HCT116 (cell line): ENCODE data around the gene OTUD5. TPM values are rescaled to one million over a fixed set of nuclear protein-coding genes. Genes with fewer than 3 reads are reported as not detected.

Experiments used
- ATAC-seq: fragments of 200-7000 bp; cut with Tn5 transposase; 2 replicates; pipeline ENCODE4 v1.9.1; 2020; ENCODE audit warnings: mild to moderate bottlenecking, moderate library complexity
- BruUV-seq: library from RNA; stranded (reverse); fragments of 400-500 nt; replicated peaks from 2 replicates; lab custom pipeline; 2021; lab: Mats Ljungman, UMichigan
- CTCF ChIA-PET: fragments of 300-600 bp; sonication (Branson Sonifier 250); formaldehyde crosslinking; loops from one replicate; lab custom pipeline; 2021; ENCODE audit warnings: antibody characterized with exemption; lab: Charles Lee
- POLR2A ChIA-PET: fragments of 300-600, 350-600 bp; sonication (Branson Sonifier 250); formaldehyde crosslinking; loops from one replicate; lab custom pipeline; 2021; ENCODE audit warnings: antibody characterized with exemption; lab: Charles Lee
- RAD21 ChIA-PET, 2 experiments: fragments of 300-600 bp; sonication (Branson Sonifier 250); formaldehyde crosslinking; loops; one replicate each; lab custom pipeline; 2023; ENCODE audit warnings: low total read pairs in 2 of 2; ENCODE audit not compliant: uncharacterized antibody in 2 of 2, unreplicated experiment in 2 of 2, low non-redundant PET in 1 of 2; lab: Charles Lee
- DNase-seq: peaks from one replicate; pipeline ENCODE4 v3.0.0-alpha.2; 2010; ENCODE audit warnings: low read depth, low spot score
- H2AFZ ChIP-seq: fragments of 200-600 bp; shearing (Covaris generic), sonication (generic); 2 replicates; pipeline ENCODE4 v1.6.1; 2017; ENCODE audit warnings: low read depth, mixed run types, mixed read lengths, antibody characterized with exemption, low read length; ENCODE audit not compliant: poor library complexity, severe bottlenecking
- H3K27ac ChIP-seq: 2 replicates; pipeline ENCODE4 v1.5.1; 2012; ENCODE audit warnings: low read depth, low read length
- H3K27me3 ChIP-seq: fragments of 200-600 bp; sonication (generic); 2 replicates; pipeline ENCODE4 v1.6.1; 2016; ENCODE audit warnings: mixed run types, low read length, mixed read lengths; ENCODE audit not compliant: insufficient read depth
- H3K36me3 ChIP-seq, 2 experiments: fragments of 200-500 bp in 1 of 2; fragments of 200-600 bp in 1 of 2; sonication (Bioruptor generic) in 1 of 2; sonication (generic) in 1 of 2; 2 replicates each; pipeline versions ENCODE4 v1.5.1 to v1.6.1; 2014 to 2016; ENCODE audit warnings: low read length in 2 of 2, inconsistent platforms in 1 of 2, mixed read lengths in 1 of 2, mixed run types in 1 of 2; ENCODE audit not compliant: insufficient read depth in 2 of 2, control insufficient read depth in 1 of 2
- H3K4me1 ChIP-seq, 2 experiments: fragments of 200-600 bp in 1 of 2; sonication (generic) in 1 of 2; 2 replicates each; pipeline versions ENCODE4 v1.5.1 to v1.6.1; 2012 to 2017; ENCODE audit warnings: low read length in 2 of 2, inconsistent platforms in 1 of 2, mild to moderate bottlenecking in 1 of 2, mixed read lengths in 1 of 2, mixed run types in 1 of 2, moderate library complexity in 1 of 2; ENCODE audit not compliant: insufficient read depth in 2 of 2, control insufficient read depth in 1 of 2
- H3K4me2 ChIP-seq: fragments of 200-600 bp; sonication (generic); 2 replicates; pipeline ENCODE4 v1.6.1; 2017; ENCODE audit warnings: mixed run types, low read length, mixed read lengths
- H3K4me3 ChIP-seq, 2 experiments: fragments of 200-600 bp in 1 of 2; sonication (generic) in 1 of 2; replicated peaks in 1 of 2; 2 replicates each; pipeline ENCODE4 v1.5.1; 2011 to 2016; ENCODE audit warnings: low read length in 2 of 2, control low read depth in 1 of 2, low read depth in 1 of 2, mild to moderate bottlenecking in 1 of 2, mixed read lengths in 1 of 2, mixed run types in 1 of 2
- H3K79me2 ChIP-seq: fragments of 200-600 bp; sonication (generic); 2 replicates; pipeline ENCODE4 v1.6.1; 2017; ENCODE audit warnings: mild to moderate bottlenecking, mixed run types, low read length, moderate library complexity, mixed read lengths; ENCODE audit not compliant: insufficient read depth
- H3K9ac ChIP-seq: fragments of 200-600 bp; sonication (generic); 2 replicates; pipeline ENCODE4 v1.6.1; 2016; ENCODE audit warnings: low read length, mixed read lengths
- H3K9me2 ChIP-seq: fragments of 200-600 bp; sonication (generic), shearing (Covaris generic); 2 replicates; pipeline ENCODE4 v1.6.1; 2017; ENCODE audit warnings: mixed run types, mild to moderate bottlenecking, moderate library complexity; ENCODE audit not compliant: insufficient read depth
- H3K9me3 ChIP-seq, 2 experiments: fragments of 200-500 bp in 1 of 2; fragments of 200-600 bp in 1 of 2; sonication (Bioruptor generic) in 1 of 2; sonication (generic) in 1 of 2; 2 replicates each; pipeline ENCODE4 v1.6.1; 2014 to 2017; ENCODE audit warnings: low read length in 2 of 2, mixed read lengths in 2 of 2, inconsistent platforms in 1 of 2, low read depth in 1 of 2, mild to moderate bottlenecking in 1 of 2, mixed run types in 1 of 2, moderate library complexity in 1 of 2; ENCODE audit not compliant: control insufficient read depth in 1 of 2, insufficient read depth in 1 of 2
- H4K20me1 ChIP-seq: fragments of 200-600 bp; sonication (generic), shearing (Covaris generic); 2 replicates; pipeline ENCODE4 v1.6.1; 2017; ENCODE audit warnings: mixed run types, mild to moderate bottlenecking, moderate library complexity; ENCODE audit not compliant: insufficient read depth
- EZH2phosphoT487 ChIP-seq: fragments of 200-600 bp; IDR thresholded peaks from 2 replicates; pipeline ENCODE4 v1.6.1; 2018; ENCODE audit warnings: antibody characterized with exemption, borderline replicate concordance
- FOSL1 ChIP-seq: IDR thresholded peaks from 2 replicates; pipeline ENCODE4 v1.6.1; 2012; ENCODE audit warnings: low read depth
- JUND ChIP-seq: IDR thresholded peaks from 2 replicates; pipeline ENCODE4 v1.6.1; 2012
- POLR2AphosphoS5 ChIP-seq: IDR thresholded peaks from 2 replicates; pipeline ENCODE4 v1.6.1; 2011; ENCODE audit warnings: mild to moderate bottlenecking, low read depth, low read length, moderate library complexity
- RAD21 ChIP-seq: IDR thresholded peaks from 2 replicates; pipeline ENCODE4 v1.6.1; 2012; ENCODE audit warnings: low read depth, mild to moderate bottlenecking
- SRF ChIP-seq: IDR thresholded peaks from 2 replicates; pipeline ENCODE4 v1.6.1; 2012; ENCODE audit warnings: low read depth
- YY1 ChIP-seq: IDR thresholded peaks from 2 replicates; pipeline ENCODE4 v1.6.1; 2011; ENCODE audit warnings: low read length, low read depth, moderate library complexity, mild to moderate bottlenecking; ENCODE audit not compliant: insufficient replicate concordance; ENCODE audit errors: extremely low read depth
- intact Hi-C: fragments of 100-400 bp; cut with micrococcal nuclease; formaldehyde crosslinking; loops from 2 replicates; pipeline ENCODE4 v1.10.0; 2022
- total RNA-seq: library from RNA; stranded (reverse); gene quantifications from one replicate; pipeline ENCODE4 v1.2.1, GENCODE V29; 2021; ENCODE audit not compliant: unreplicated experiment
- TF ChIP-seq, protein P1 (sequence below), 3 experiments: fragments of 200-600 bp in 1 of 3; sonication (generic) in 1 of 3; IDR thresholded peaks in 2 of 3; conservative IDR thresholded peaks in 1 of 3; 2 replicates each; pipeline ENCODE4 v1.5.1; 2012 to 2017; ENCODE audit warnings: low read depth in 2 of 3, low read length in 2 of 3, antibody characterized with exemption in 1 of 3, borderline replicate concordance in 1 of 3, control low read depth in 1 of 3, mild to moderate bottlenecking in 1 of 3, mixed read lengths in 1 of 3, mixed run types in 1 of 3, moderate library complexity in 1 of 3; ENCODE audit not compliant: insufficient read depth in 1 of 3
- TF ChIP-seq, protein P2 (sequence below): IDR thresholded peaks from 2 replicates; pipeline ENCODE4 v1.6.1; 2011; ENCODE audit warnings: mild to moderate bottlenecking, low read length, moderate library complexity; ENCODE audit not compliant: insufficient replicate concordance; ENCODE audit errors: extremely low read depth
- TF ChIP-seq, protein P3 (sequence below): IDR thresholded peaks from 2 replicates; pipeline ENCODE4 v1.6.1; 2012

Gene OTUD5
- total RNA-seq, 1 experiment from 2014 or later = 42.6 TPM

DNA sequence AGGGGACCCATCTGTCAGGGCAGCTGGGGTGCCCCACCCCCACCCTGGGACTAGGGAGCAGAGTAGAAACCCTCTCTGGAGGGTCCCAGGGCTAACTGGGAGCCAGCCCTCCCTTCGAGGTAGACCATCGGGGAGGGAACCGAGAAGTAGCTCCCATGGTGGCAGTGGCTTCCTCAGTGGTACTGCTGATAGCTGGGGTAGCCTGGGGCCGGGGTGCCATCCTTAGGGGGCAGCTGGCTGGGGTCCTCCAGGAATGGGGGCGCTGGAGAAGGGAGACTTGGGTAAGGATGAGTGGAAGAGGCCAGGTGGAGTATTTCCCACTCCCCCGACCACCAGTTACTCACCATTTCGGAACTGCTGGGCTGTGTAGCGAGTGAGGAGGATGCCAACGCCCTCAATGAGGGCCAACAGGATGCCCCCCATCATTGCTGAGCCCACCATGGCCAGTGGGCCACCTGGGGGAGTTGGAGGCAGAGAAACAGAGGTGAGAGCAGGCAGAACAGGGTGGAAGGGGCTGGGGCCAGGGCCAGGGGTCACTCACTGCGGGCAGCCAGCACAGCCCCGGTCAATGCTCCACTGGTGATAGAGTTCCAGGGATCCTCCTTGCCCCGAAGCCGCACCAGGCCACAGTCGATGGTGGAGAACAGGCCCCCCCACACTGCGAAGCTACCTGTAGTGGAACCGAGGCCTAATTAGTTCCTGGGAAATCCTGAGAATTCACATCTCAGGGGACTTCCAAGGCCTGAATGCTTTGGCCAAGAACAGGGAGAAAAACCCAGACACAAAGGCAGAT, 63.7 kb downstream of the OTUD5 start:
- Histone ChIP-seq H3K27me3 (no peaks in the 10 kb centered on the region), H3K4me1 (peaks cover 3 to 20% of the 10 kb centered on the region in 2 experiments; a peak in 3 of 4 replicates), H3K27ac (no peak overlapping the region), H3K9me3 (no peaks in the 10 kb centered on the region), H2AFZ (no peak overlapping the region), H3K9me2 (no peaks in the 10 kb centered on the region), H3K9ac (no peak overlapping the region), H4K20me1 (no peaks in the 10 kb centered on the region), H3K36me3 (peaks cover 0 to 7% of the 10 kb centered on the region in 2 experiments; a peak in 1 of 4 replicates), H3K4me3 (no peak overlapping the region), H3K79me2 (peaks cover 25% of the 10 kb centered on the region), H3K4me2 (no peak overlapping the region)
- ATAC-seq (no peak), DNase-seq (no peak)
- ChIA-PET POLR2A (no interaction called here), RAD21 (no interaction called here), CTCF (no interaction called here)
- TF ChIP-seq, protein P1, sequence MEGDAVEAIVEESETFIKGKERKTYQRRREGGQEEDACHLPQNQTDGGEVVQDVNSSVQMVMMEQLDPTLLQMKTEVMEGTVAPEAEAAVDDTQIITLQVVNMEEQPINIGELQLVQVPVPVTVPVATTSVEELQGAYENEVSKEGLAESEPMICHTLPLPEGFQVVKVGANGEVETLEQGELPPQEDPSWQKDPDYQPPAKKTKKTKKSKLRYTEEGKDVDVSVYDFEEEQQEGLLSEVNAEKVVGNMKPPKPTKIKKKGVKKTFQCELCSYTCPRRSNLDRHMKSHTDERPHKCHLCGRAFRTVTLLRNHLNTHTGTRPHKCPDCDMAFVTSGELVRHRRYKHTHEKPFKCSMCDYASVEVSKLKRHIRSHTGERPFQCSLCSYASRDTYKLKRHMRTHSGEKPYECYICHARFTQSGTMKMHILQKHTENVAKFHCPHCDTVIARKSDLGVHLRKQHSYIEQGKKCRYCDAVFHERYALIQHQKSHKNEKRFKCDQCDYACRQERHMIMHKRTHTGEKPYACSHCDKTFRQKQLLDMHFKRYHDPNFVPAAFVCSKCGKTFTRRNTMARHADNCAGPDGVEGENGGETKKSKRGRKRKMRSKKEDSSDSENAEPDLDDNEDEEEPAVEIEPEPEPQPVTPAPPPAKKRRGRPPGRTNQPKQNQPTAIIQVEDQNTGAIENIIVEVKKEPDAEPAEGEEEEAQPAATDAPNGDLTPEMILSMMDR (IDR thresholded peaks at IDR 0.05 in 2 of 3, conservative IDR thresholded peaks at IDR 0.05 in 1 of 3; ENCODE audit: borderline replicate concordance in 1 of 3, insufficient read depth in 1 of 3, low read depth in 2 of 3, low read length in 2 of 3) = no peak
- no peak for TF ChIP-seq JUND
- TF ChIP-seq, protein P2, sequence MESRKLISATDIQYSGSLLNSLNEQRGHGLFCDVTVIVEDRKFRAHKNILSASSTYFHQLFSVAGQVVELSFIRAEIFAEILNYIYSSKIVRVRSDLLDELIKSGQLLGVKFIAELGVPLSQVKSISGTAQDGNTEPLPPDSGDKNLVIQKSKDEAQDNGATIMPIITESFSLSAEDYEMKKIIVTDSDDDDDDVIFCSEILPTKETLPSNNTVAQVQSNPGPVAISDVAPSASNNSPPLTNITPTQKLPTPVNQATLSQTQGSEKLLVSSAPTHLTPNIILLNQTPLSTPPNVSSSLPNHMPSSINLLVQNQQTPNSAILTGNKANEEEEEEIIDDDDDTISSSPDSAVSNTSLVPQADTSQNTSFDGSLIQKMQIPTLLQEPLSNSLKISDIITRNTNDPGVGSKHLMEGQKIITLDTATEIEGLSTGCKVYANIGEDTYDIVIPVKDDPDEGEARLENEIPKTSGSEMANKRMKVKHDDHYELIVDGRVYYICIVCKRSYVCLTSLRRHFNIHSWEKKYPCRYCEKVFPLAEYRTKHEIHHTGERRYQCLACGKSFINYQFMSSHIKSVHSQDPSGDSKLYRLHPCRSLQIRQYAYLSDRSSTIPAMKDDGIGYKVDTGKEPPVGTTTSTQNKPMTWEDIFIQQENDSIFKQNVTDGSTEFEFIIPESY = no peak
- no peak for TF ChIP-seq YY1
- TF ChIP-seq RAD21 = no peak
- no peak for TF ChIP-seq SRF
- TF ChIP-seq FOSL1 = no peak
- TF ChIP-seq, protein P3, sequence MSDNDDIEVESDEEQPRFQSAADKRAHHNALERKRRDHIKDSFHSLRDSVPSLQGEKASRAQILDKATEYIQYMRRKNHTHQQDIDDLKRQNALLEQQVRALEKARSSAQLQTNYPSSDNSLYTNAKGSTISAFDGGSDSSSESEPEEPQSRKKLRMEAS = no peak
- no peak for TF ChIP-seq EZH2phosphoT487
- TF ChIP-seq POLR2AphosphoS5 = no peak
- intact Hi-C loops = loop anchor here (10.0 kb wide), 1 partner anchor 89 kb away; the partner anchor contains the start of gene HDAC6
- no TSS peak for BruUV-seq
